GM23338 (cell line): ENCODE results near the gene HIF3A.

Source experiments
- CREB1 ChIP-seq: fragments of 250-450 bp; sonication (Bioruptor Pico); IDR thresholded peaks from 2 replicates; pipeline ENCODE4 v1.5.0; 2020; ENCODE audit warnings: low read depth, mild to moderate bottlenecking, moderate library complexity
- CTCF ChIP-seq, 2 experiments: fragments of 200-600 bp in 1 of 2; sonication (generic) in 1 of 2; conservative IDR thresholded peaks; 2 replicates each; pipeline versions ENCODE4 v1.5.1 to v1.6.1; 2016 to 2017; ENCODE audit warnings: antibody characterized with exemption in 2 of 2, low read depth in 2 of 2, mild to moderate bottlenecking in 2 of 2, moderate library complexity in 1 of 2
- EZH2 ChIP-seq: fragments of 200-600 bp; sonication (generic); IDR thresholded peaks from one replicate; pipeline ENCODE4 v1.8.0; 2017; ENCODE audit warnings: antibody characterized with exemption, mild to moderate bottlenecking, low read depth; ENCODE audit not compliant: unreplicated experiment
- EZH2phosphoT487 ChIP-seq: fragments of 200-600 bp; sonication (generic); IDR thresholded peaks from one replicate; pipeline ENCODE4 v1.8.1; 2018; ENCODE audit warnings: antibody characterized with exemption; ENCODE audit not compliant: unreplicated experiment
- JUNB ChIP-seq: IDR thresholded peaks from one replicate; pipeline ENCODE4 v1.6.1; 2016; ENCODE audit warnings: antibody characterized with exemption; ENCODE audit not compliant: unreplicated experiment
- NANOG ChIP-seq: IDR thresholded peaks from 2 replicates; pipeline ENCODE4 v1.6.1; 2016; ENCODE audit warnings: antibody characterized with exemption, borderline replicate concordance
- POLR2AphosphoS5 ChIP-seq: IDR thresholded peaks from 2 replicates; pipeline ENCODE4 v1.6.1; 2016; ENCODE audit warnings: antibody characterized with exemption, low read depth
- REST ChIP-seq: IDR thresholded peaks from one replicate; pipeline ENCODE4 v1.6.1; 2018; ENCODE audit warnings: antibody characterized with exemption; ENCODE audit not compliant: unreplicated experiment
- STAT1 ChIP-seq: IDR thresholded peaks from one replicate; pipeline ENCODE4 v1.6.1; 2016; ENCODE audit warnings: antibody characterized with exemption; ENCODE audit not compliant: unreplicated experiment
- ZNF114 ChIP-seq: fragments of 250-450 bp; sonication (Bioruptor Pico); IDR thresholded peaks from 2 replicates; pipeline ENCODE4 v1.5.0; 2020; ENCODE audit warnings: mild to moderate bottlenecking, moderate library complexity
- ZNF331 ChIP-seq: fragments of 250-450 bp; sonication (Bioruptor Pico); IDR thresholded peaks from 2 replicates; pipeline ENCODE4 v1.5.0; 2020; ENCODE audit warnings: low read depth, mild to moderate bottlenecking, moderate library complexity

GRCh38 chr19:46392837-46393236, 96.0 kb downstream of the HIF3A start:
- TF ChIP-seq REST (no peak), CTCF (conservative IDR thresholded peaks at IDR 0.05; ENCODE audit: low read depth in 2 of 2) (no peak), JUNB (no peak), EZH2 (no peak), EZH2phosphoT487 (no peak), ZNF331 (no peak), POLR2AphosphoS5 (no peak), ZNF114 (no peak), CREB1 (CRISPR knock-in tag) (no peak), STAT1 (no peak), NANOG (no peak)
